SK-N-SH (cell line): ENCODE data around the gene KLHDC10. TPM values are rescaled to one million over a fixed set of nuclear protein-coding genes. Genes with fewer than 3 reads are reported as not detected.

Experiments used
- CTCF ChIA-PET: fragments of 300-600, 350-600 bp; formaldehyde crosslinking; extraction: SDS; loops from one replicate; lab custom pipeline; 2021; lab: Yijun Ruan, JAX
- POLR2A ChIA-PET: fragments of 350-600 bp; sonication (Branson Sonifier 250); formaldehyde crosslinking; extraction: SDS; loops from one replicate; lab custom pipeline; 2020; ENCODE audit warnings: antibody characterized with exemption, inconsistent platforms; lab: Yijun Ruan, JAX
- DNase-seq: peaks from one replicate; pipeline ENCODE4 v3.0.0; 2012
- H2AFZ ChIP-seq: fragments of 200-600 bp; sonication (generic); 2 replicates; pipeline ENCODE4 v1.8.1; 2016; ENCODE audit warnings: antibody characterized with exemption, mild to moderate bottlenecking, low read depth
- H3F3A ChIP-seq: fragments of 200-600 bp; sonication (generic); replicated peaks from 2 replicates; pipeline ENCODE3; 2016; ENCODE audit warnings: antibody characterized with exemption, mild to moderate bottlenecking; ENCODE audit not compliant: insufficient read depth
- H3K27ac ChIP-seq, 2 experiments: fragments of 200-500 bp in 1 of 2; fragments of 200-600 bp in 1 of 2; sonication (Bioruptor generic) in 1 of 2; sonication (generic), shearing (Covaris generic) in 1 of 2; 2 replicates each; pipeline versions ENCODE4 v1.5.1 to v1.6.1; 2014 to 2016; ENCODE audit warnings: low read depth in 2 of 2, inconsistent platforms in 1 of 2, low read length in 1 of 2, mild to moderate bottlenecking in 1 of 2, mixed read lengths in 1 of 2
- H3K27me3 ChIP-seq: fragments of 200-600 bp; sonication (generic), shearing (Covaris generic); 2 replicates; pipeline ENCODE4 v1.6.1; 2016; ENCODE audit warnings: mixed run types; ENCODE audit not compliant: insufficient read depth
- H3K36me3 ChIP-seq, 2 experiments: fragments of 200-500 bp in 1 of 2; fragments of 200-600 bp in 1 of 2; sonication (Bioruptor generic) in 1 of 2; sonication (generic) in 1 of 2; replicated peaks in 1 of 2; 2 replicates each; pipeline versions ENCODE3 to v1.5.1; 2014 to 2016; ENCODE audit warnings: low read length in 1 of 2, mild to moderate bottlenecking in 1 of 2; ENCODE audit not compliant: insufficient read depth in 2 of 2, control insufficient read depth in 1 of 2
- H3K4me1 ChIP-seq, 2 experiments: fragments of 200-500 bp in 1 of 2; fragments of 200-600 bp in 1 of 2; sonication (Bioruptor generic) in 1 of 2; sonication (generic), shearing (Covaris generic) in 1 of 2; 2 replicates each; pipeline versions ENCODE4 v1.5.1 to v1.6.1; 2014 to 2016; ENCODE audit warnings: low read depth in 1 of 2, low read length in 1 of 2, mixed run types in 1 of 2; ENCODE audit not compliant: insufficient read depth in 2 of 2, control insufficient read depth in 1 of 2
- H3K4me2 ChIP-seq: fragments of 200-600 bp; sonication (generic), shearing (Covaris generic); 2 replicates; pipeline ENCODE4 v1.6.1; 2017; ENCODE audit warnings: mixed run types
- H3K4me3 ChIP-seq, 2 experiments: fragments of 200-500 bp in 1 of 2; fragments of 200-600 bp in 1 of 2; sonication (Bioruptor generic) in 1 of 2; sonication (generic), shearing (Covaris generic) in 1 of 2; 2 replicates each; pipeline versions ENCODE4 v1.5.1 to v1.8.1; 2014 to 2016; ENCODE audit warnings: low read depth in 2 of 2, inconsistent platforms in 1 of 2, low read length in 1 of 2, mild to moderate bottlenecking in 1 of 2, mixed read lengths in 1 of 2, moderate library complexity in 1 of 2
- H3K79me2 ChIP-seq: fragments of 200-600 bp; sonication (generic); 2 replicates; pipeline ENCODE4 v1.8.1; 2017; ENCODE audit warnings: mild to moderate bottlenecking; ENCODE audit not compliant: insufficient read depth
- H3K9ac ChIP-seq: fragments of 200-600 bp; sonication (generic); 2 replicates; pipeline ENCODE4 v1.6.1; 2017; ENCODE audit warnings: mixed run types
- H3K9me2 ChIP-seq: fragments of 200-600 bp; sonication (generic); 2 replicates; pipeline ENCODE4 v1.6.1; 2017; ENCODE audit warnings: mixed run types
- H3K9me3 ChIP-seq: fragments of 200-600 bp; sonication (generic); 2 replicates; pipeline ENCODE4 v1.6.1; 2017; ENCODE audit warnings: mixed run types, mild to moderate bottlenecking, moderate library complexity
- H4K20me1 ChIP-seq: fragments of 200-600 bp; sonication (generic); 2 replicates; pipeline ENCODE4 v1.6.1; 2017; ENCODE audit warnings: mild to moderate bottlenecking, mixed run types; ENCODE audit not compliant: insufficient read depth
- CHD2 ChIP-seq: fragments of 150-350 bp; IDR thresholded peaks from 2 replicates; pipeline ENCODE4 v1.6.1; 2018; ENCODE audit warnings: low read length; ENCODE audit not compliant: partially characterized antibody
- EZH2phosphoT487 ChIP-seq: fragments of 200-600 bp; sonication (generic); IDR thresholded peaks from 2 replicates; pipeline ENCODE4 v1.6.1; 2017; ENCODE audit warnings: low read depth, mixed run types, mild to moderate bottlenecking, antibody characterized with exemption, moderate library complexity, borderline replicate concordance
- FOXM1 ChIP-seq: IDR thresholded peaks from 2 replicates; pipeline ENCODE4 v1.4.0; 2012; ENCODE audit warnings: low read depth, mild to moderate bottlenecking
- GATA2 ChIP-seq: sonication (generic); formaldehyde crosslinking; IDR thresholded peaks from 2 replicates; pipeline ENCODE4 v1.5.0; 2020; ENCODE audit warnings: mild to moderate bottlenecking, missing genetic modification reagents
- NFIC ChIP-seq: IDR thresholded peaks from 2 replicates; pipeline ENCODE4 v1.4.0; 2012; ENCODE audit warnings: borderline replicate concordance
- RXRA ChIP-seq: IDR thresholded peaks from 2 replicates; pipeline ENCODE4 v1.4.0; 2012; ENCODE audit warnings: low read depth, mild to moderate bottlenecking, borderline replicate concordance
- SMC3 ChIP-seq: IDR thresholded peaks from 2 replicates; pipeline ENCODE4 v1.6.1; 2012; ENCODE audit warnings: low read depth, low read length, improper control_type of control experiment
- YY1 ChIP-seq: IDR thresholded peaks from 2 replicates; pipeline ENCODE4 v1.4.0; 2012; ENCODE audit warnings: low read depth, mild to moderate bottlenecking
- WGBS: methylation state at CpG from one replicate; pipeline ENCODE4 v1.1.6; 2017; ENCODE audit warnings: low lambda C conversion rate; 5-methylcytosine and 5-hydroxymethylcytosine counted together
- polyA plus RNA-seq, 3 experiments: library from polyadenylated mRNA; depleted of rRNA; stranded (reverse); fragments of >200 nt; gene quantifications; 2 replicates each; pipeline ENCODE4 v1.2.3, GENCODE V29; 2012
- TF ChIP-seq, protein P1 (sequence below): IDR thresholded peaks from 2 replicates; pipeline ENCODE4; 2012
- TF ChIP-seq, protein P2 (sequence below): IDR thresholded peaks from 2 replicates; pipeline ENCODE4 v1.4.0; 2012; ENCODE audit warnings: low read depth
- TF ChIP-seq, protein P3 (sequence below): IDR thresholded peaks from 2 replicates; pipeline ENCODE4 v1.6.1; 2012; ENCODE audit warnings: mild to moderate bottlenecking, low read depth, low read length, moderate library complexity

Gene KLHDC10
- polyA plus RNA-seq, 1 of the 3 experiments (the other 2 are of a cell fraction), result 15.9 TPM

DNA sequence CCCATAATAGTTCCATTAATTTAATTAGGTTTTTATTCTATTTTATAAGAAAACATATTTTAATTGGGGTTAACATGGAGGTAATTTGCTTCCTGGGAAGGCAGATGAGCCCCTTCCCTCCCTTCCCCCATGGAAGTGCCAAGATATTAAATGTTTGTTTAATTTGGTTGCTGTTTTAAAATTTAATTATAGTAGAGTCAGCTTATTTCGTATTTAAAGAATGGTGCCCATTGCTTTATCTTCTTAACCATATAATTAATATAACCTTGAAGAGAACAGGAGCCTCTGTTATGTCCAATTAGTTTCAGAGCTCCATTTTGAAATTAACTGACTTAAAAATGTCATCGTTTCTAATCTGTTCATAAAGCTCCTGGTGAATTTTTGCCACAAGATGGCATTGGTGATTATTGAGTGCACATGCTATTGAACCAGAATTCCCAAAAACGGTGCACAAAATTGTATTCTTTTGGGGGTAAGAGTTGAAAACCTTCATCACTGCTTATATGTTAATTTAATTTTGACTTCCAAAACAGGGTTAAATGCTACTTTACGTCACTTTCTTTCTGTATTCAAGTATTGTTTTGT is 26.0 kb downstream of the KLHDC10 start (continued):
- TF ChIP-seq EZH2phosphoT487, result no peak

DNA sequence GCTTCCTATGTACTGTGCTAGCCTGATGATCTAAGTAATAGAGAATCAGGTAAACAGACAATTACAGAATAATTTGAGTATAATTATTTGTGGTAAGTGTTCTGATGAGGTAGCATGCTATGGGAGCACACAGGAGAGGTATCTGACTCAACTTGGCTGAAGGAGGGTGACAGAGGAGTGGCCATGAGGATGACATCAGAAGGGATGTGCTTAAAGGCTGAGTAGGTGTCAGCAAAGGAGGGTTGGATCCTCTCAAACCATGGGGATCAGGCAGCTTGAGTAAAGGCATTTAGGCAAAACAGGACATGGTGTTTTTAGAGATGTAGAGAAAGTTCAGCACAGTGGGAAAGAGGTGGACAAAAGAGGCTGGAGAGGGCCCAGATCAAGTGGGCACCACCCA is 29.0 kb downstream of the KLHDC10 start:
- peaks cover 0 to 2% of the 10 kb centered on the region in 2 experiments; a peak in 1 of 4 replicates for H3K4me1 ChIP-seq
- POLR2A ChIA-PET, result no interaction called here
- no peaks in the 10 kb centered on the region for H4K20me1 ChIP-seq
- TF ChIP-seq NFIC (no peak), CHD2 (no peak), EZH2phosphoT487 (no peak), GATA2 (CRISPR knock-in tag) (no peak), RXRA (no peak)
- TF ChIP-seq, protein P1, sequence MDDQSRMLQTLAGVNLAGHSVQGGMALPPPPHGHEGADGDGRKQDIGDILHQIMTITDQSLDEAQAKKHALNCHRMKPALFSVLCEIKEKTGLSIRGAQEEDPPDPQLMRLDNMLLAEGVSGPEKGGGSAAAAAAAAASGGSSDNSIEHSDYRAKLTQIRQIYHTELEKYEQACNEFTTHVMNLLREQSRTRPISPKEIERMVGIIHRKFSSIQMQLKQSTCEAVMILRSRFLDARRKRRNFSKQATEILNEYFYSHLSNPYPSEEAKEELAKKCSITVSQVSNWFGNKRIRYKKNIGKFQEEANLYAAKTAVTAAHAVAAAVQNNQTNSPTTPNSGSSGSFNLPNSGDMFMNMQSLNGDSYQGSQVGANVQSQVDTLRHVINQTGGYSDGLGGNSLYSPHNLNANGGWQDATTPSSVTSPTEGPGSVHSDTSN, result no peak
- no peaks in the 10 kb centered on the region for H3K9me3 ChIP-seq
- H3F3A ChIP-seq, result no peaks in the 10 kb centered on the region
- peaks cover 3% of the 10 kb centered on the region for H3K79me2 ChIP-seq
- no peak for DNase-seq
- H3K27me3 ChIP-seq, result no peaks in the 10 kb centered on the region
- no peak overlapping the region for H3K4me3 ChIP-seq
- no peak overlapping the region for H2AFZ ChIP-seq
- CTCF ChIA-PET, result interaction anchor here (1.4 kb wide), 1 partner anchor 16 kb away, joined by 5 read pairs; no protein-coding TSS in a partner anchor
- no peak overlapping the region for H3K27ac ChIP-seq
- H3K4me2 ChIP-seq, result no peak overlapping the region
- H3K36me3 ChIP-seq, result peaks cover 0 to 3% of the 10 kb centered on the region in 2 experiments
- H3K9me2 ChIP-seq, result no peaks in the 10 kb centered on the region
- no peak overlapping the region for H3K9ac ChIP-seq

DNA sequence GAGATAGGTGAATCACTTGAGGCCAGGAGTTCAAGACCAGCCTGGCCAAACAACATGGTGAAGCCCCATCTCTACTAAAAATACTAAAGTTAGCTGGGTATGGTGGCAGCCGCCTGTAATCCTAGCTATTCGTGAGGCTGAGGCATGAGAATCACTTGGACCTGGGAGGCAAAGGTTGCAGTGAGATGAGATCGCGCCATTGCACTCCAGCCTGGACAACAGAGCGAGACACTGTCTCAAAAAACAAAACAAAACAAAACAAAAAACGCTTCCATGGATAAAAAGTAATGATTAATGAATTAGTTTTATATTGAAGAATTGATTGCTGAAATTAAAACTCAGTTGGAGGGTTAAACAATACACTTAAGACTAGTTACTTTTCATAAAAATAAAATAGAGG is 32.3 kb downstream of the KLHDC10 start:
- Histone ChIP-seq H2AFZ (no peak overlapping the region), H3K4me2 (no peak overlapping the region), H3K36me3 (peaks cover 0 to 3% of the 10 kb centered on the region in 2 experiments), H3K9ac (no peak overlapping the region), H3K4me1 (no peaks in the 10 kb centered on the region), H4K20me1 (no peaks in the 10 kb centered on the region), H3F3A (no peaks in the 10 kb centered on the region), H3K9me3 (no peaks in the 10 kb centered on the region), H3K4me3 (no peak overlapping the region)
- no peak for DNase-seq
- POLR2A ChIA-PET, result no interaction called here
- CTCF ChIA-PET, result interaction anchor here (0.9 kb wide), 1 partner anchor 166 kb away, joined by 4 read pairs; no protein-coding TSS in a partner anchor
- 93% methylated on average over 6 of the region's 6 CpGs for WGBS
- no peak for TF ChIP-seq YY1
- TF ChIP-seq, protein P2, sequence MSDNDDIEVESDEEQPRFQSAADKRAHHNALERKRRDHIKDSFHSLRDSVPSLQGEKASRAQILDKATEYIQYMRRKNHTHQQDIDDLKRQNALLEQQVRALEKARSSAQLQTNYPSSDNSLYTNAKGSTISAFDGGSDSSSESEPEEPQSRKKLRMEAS, result no peak
- TF ChIP-seq, protein P3, sequence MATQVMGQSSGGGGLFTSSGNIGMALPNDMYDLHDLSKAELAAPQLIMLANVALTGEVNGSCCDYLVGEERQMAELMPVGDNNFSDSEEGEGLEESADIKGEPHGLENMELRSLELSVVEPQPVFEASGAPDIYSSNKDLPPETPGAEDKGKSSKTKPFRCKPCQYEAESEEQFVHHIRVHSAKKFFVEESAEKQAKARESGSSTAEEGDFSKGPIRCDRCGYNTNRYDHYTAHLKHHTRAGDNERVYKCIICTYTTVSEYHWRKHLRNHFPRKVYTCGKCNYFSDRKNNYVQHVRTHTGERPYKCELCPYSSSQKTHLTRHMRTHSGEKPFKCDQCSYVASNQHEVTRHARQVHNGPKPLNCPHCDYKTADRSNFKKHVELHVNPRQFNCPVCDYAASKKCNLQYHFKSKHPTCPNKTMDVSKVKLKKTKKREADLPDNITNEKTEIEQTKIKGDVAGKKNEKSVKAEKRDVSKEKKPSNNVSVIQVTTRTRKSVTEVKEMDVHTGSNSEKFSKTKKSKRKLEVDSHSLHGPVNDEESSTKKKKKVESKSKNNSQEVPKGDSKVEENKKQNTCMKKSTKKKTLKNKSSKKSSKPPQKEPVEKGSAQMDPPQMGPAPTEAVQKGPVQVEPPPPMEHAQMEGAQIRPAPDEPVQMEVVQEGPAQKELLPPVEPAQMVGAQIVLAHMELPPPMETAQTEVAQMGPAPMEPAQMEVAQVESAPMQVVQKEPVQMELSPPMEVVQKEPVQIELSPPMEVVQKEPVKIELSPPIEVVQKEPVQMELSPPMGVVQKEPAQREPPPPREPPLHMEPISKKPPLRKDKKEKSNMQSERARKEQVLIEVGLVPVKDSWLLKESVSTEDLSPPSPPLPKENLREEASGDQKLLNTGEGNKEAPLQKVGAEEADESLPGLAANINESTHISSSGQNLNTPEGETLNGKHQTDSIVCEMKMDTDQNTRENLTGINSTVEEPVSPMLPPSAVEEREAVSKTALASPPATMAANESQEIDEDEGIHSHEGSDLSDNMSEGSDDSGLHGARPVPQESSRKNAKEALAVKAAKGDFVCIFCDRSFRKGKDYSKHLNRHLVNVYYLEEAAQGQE, result no peak
- TF ChIP-seq FOXM1, result no peak
- TF ChIP-seq SMC3, result no peak
- TF ChIP-seq, all 33 proteins: peak for 0
- Histone ChIP-seq H3K79me2 (peaks cover 2% of the 10 kb centered on the region; the same call in 1 of the 2 replicates), H3K27me3 (no peaks in the 10 kb centered on the region), H3K9me2 (no peaks in the 10 kb centered on the region), H3K27ac (no peak overlapping the region)
